ENCODE results near the gene ANP32A.
"Not testable (repeated sequence)": the region's sequence is repeated elsewhere in the genome, so short reads cannot be mapped to it uniquely, and the experiment has no call there.

The ANP32A gene

GRCh38 chr15:68781766-68782588 is 38.7 kb downstream of the ANP32A start:
- DNase-seq: peak in 1 of 2 experiments; percentile 25

- no peak for DNase-seq
Measured at GRCh38 chr15:68781217-68781616, 39.5 kb downstream of the ANP32A start.

GRCh38 chr15:68778876-68779275 is 41.8 kb downstream of the ANP32A start:
- DNase-seq: no peak

GRCh38 chr15:68776477-68777270 is 44.0 kb downstream of the ANP32A start:
- DNase-seq: no peak

- DNase-seq: no peak
Measured at GRCh38 chr15:68775671-68776476, 44.8 kb downstream of the ANP32A start.

- no peak for DNase-seq
Measured at GRCh38 chr15:68775236-68775577, 45.5 kb downstream of the ANP32A start.

GRCh38 chr15:68774521-68775235 is 46.0 kb downstream of the ANP32A start:
- DNase-seq: no peak

GRCh38 chr15:68774120-68774519 is 46.6 kb downstream of the ANP32A start:
- DNase-seq: no peak

GRCh38 chr15:68773036-68773435 is 47.7 kb downstream of the ANP32A start:
- no peak for DNase-seq

GRCh38 chr15:68770216-68770615 is 50.5 kb downstream of the ANP32A start:
- DNase-seq: no peak

GRCh38 chr15:68769702-68770101 is 51.0 kb downstream of the ANP32A start:
- no peak for DNase-seq

- no peak for DNase-seq
Measured at GRCh38 chr15:68768321-68768720, 52.4 kb downstream of the ANP32A start.

- no peak for DNase-seq
Measured at GRCh38 chr15:68767833-68768232, 52.9 kb downstream of the ANP32A start.

- no peak for DNase-seq
Measured at GRCh38 chr15:68765602-68766368, 54.9 kb downstream of the ANP32A start.

GRCh38 chr15:68764090-68764489 is 56.6 kb downstream of the ANP32A start:
- no peak for DNase-seq

- DNase-seq: no peak
Measured at GRCh38 chr15:68763063-68763462, 57.6 kb downstream of the ANP32A start.

- DNase-seq: not testable (repeated sequence)
Measured at GRCh38 chr15:68759982-68760579, 60.6 kb downstream of the ANP32A start.

- no peak for DNase-seq
Measured at GRCh38 chr15:68755731-68756130, 65.0 kb downstream of the ANP32A start.

- DNase-seq: no peak
Measured at GRCh38 chr15:68751622-68752021, 69.1 kb downstream of the ANP32A start.

- DNase-seq: no peak
Measured at GRCh38 chr15:68749793-68750192, 70.9 kb downstream of the ANP32A start.

GRCh38 chr15:68749365-68749764 is 71.3 kb downstream of the ANP32A start:
- DNase-seq: no peak

All from stimulated activated CD4-positive, alpha-beta T cell treated with anti-CD3 and anti-CD28 coated beads, Interleukin-4, amount 100 ng/mL, for 4 hours (primary cell).